Activated T-cell treated with anti-CD3 and anti-CD28 coated beads for 4 hours (primary cell): ENCODE results near the gene STX11.
"Not testable (repeated sequence)": the region's sequence is repeated elsewhere in the genome, so short reads cannot be mapped to it uniquely, and the experiment has no call there.

Experiments
- DNase-seq: peaks from one replicate; pipeline ENCODE4 v3.0.0-alpha.2; 2020

Gene STX11

DNA sequence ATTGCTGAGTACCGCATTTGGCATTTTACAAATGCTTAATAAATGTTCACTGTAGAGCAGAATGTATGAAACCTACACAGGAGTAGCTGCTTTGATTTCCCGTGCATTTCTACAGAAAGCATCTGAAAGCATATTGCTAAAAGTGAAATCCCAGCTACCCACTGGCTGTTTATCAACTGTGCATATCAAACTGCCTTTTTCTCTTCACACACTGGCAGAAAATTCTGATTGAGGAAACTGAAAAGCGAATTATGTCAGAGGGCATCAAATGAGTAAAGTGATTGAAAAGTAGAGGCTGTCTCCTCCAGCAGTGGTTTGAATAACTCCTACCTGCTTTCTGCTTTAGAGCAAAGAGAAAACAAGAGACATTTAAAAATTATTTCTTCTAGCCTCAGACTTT is 28.0 kb downstream of the STX11 start:
- no peak for DNase-seq

DNA sequence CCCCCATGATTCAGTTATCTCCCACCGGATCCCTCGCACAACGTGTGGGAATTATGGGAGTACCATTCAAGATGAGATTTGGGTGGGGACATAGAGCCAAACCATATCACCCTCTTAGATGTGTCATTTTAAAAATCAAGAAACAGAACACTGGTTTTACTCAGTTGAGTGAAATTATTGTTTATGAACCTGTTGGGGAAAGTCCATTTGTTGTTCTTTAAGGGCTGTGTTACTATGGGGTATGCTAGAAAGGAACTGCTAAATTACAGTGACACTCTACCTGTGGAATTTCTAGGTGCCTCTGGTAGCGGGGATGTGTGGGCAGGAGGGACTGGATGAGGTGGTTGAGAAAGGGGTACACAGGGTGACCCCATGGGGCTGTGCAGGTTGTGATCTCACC is 28.9 kb downstream of the STX11 start:
- DNase-seq, result no peak

DNA sequence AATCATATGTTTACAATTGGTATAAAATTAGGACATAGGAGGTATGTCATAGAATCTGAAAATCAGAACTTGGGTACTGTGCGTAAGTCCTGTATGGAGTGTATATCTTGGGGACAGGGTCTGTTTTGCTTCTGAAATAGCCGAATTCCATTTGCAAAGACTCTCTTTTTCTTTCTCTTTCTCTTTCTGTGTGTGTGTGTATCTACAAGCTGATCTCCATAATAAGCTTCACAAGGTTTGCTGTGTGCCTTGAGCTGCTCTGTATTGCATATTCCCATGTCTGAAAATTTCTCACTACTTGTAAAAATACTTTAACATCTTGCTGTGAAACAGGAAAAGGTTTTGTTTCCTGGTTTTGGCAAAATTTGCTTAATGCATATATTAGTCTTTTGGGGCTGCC is 29.5 kb downstream of the STX11 start:
- DNase-seq, result no peak

DNA sequence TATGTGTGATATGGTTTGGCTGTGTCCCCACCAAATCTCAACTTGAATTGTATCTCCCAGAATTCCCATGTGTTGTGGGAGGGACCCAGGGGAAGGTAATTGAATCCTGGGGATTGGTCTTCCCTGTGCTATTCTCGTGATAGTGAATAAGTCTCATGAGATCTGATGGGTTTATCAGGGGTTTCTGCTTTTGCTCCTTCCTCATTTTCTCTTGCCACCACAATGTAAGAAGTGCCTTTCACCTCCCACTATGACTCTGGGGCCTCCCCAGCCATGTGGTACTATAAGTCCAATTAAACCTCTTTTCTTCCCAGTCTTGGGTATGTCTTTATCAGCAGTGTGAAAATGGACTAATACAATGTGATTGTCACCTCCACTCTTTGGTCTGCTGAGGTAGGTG is 30.0 kb downstream of the STX11 start:
- DNase-seq, result not testable (repeated sequence)

DNA sequence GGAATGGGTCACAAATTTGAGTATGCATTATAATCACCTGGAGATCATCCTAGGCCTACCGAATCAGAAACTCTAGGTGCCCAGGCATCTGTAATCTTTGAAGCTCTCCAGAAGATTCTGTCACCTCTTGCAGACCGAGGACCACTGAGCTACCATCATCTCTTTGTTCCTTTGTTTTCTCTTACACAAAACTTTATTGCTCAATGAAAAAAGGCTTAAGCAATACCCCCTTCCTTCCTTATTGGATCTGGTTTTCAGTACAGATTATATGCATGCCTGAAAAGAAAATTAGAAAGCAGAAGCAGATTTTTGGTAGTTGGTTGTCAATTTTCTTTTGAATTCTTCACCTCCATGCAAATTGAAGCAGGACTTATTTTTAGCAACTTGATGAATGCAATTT is 31.3 kb downstream of the STX11 start:
- DNase-seq, result no peak

DNA sequence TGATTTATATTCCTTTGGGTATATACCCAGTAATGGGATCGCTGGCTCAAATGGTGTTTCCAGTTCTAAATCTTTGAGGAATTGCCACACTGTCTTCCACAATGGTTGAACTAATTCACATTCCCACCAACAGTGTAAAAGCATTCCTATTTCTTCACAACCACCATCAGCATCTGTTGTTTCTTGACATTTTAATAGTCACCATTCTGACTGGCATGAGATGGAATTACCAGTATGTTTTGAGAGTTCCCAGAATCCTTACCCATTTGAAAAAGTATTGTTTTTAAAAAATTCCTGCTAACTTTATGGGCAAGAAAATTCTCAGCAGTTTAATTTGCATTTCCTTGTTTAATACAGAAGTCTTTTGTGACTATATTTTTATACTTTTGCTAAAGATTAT is 33.9 kb downstream of the STX11 start:
- not testable (repeated sequence) for DNase-seq

DNA sequence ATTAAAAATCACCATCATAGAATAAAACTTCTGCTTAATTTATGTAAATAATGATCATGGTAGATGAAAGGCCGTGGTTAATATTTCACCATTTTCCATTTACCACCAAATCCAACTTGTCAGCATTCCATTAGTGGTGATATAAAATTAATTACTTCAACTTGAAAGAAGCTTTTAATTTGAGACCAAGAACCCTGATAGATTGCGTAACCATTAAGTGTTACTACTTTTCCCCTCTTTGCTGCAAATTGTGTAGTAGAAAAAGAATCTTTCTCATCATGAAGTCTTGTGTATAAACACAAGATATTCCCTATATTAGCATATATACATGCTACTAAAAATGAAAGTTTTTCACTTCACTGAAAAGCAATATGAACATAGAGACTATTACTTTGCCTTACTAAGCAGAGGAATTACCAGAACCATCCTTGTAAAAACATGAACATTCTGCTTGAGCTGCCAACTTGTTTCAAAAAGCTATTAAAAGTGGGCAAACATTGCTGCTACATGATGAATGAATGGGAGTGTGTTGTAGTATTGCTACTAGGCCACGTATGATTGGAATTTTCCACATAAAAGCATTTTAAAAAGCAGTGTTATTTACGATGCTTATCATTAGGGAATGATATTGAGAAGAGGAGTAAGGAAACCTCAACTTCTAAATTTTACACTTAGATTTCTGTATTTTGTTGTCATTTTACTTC is 35.0 kb downstream of the STX11 start:
- DNase-seq, result no peak

DNA sequence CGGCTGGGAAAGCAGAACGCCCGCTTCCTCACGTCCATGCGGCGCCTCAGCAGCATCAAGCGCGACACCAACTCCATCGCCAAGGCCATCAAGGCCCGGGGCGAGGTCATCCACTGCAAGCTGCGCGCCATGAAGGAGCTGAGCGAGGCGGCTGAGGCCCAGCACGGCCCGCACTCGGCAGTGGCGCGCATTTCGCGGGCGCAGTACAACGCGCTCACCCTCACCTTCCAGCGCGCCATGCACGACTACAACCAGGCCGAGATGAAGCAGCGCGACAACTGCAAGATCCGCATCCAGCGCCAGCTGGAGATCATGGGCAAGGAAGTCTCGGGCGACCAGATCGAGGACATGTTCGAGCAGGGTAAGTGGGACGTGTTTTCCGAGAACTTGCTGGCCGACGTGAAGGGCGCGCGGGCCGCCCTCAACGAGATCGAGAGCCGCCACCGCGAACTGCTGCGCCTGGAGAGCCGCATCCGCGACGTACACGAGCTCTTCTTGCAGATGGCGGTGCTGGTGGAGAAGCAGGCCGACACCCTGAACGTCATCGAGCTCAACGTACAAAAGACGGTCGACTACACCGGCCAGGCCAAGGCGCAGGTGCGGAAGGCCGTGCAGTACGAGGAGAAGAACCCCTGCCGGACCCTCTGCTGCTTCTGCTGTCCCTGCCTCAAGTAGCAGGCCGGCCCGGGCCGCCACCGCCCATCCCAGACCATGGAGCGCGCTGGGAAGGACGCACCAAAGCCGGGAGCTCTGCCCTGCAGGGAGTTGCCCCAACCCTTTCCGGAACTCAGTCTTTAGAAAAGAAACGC is 36.7 kb downstream of the STX11 start:
- no peak for DNase-seq

DNA sequence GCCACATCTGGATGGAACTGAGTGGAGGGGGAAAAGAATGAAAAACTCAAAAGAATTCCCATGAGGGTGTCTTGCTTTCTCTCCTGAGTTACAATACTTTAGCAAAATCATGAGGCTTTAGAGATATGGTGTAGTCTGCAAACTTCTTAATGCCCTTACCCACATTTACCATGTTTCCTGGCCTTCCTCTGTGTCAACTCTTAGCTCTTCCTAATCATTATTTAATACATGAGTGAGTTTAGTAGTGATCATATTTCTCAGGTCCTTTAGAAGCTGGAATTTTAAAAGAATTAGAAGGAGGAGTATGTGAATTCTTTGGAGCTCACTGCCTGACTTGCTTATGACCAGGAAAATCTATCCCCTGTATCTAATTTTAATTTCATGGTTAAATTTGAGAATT is 39.0 kb downstream of the STX11 start:
- DNase-seq, result no peak

DNA sequence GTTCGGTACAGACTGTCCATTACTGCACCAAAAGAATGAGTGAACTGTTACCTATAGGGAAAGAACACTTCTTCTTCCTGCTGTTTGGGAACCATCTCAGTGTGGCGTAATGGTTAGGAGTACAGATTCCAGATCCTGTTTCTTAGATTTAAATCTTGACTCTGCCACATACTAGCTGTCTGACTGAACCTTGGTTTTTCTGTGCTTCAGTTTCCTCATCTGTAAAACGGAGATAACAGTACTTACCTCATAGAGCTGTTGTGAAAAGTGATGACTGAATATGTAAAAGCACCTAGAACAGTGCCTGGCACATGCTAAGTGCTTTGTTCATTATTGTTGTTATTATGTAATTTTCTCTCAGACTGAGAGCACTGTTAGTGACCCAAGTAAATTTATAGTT is 39.8 kb downstream of the STX11 start:
- no peak for DNase-seq

DNA sequence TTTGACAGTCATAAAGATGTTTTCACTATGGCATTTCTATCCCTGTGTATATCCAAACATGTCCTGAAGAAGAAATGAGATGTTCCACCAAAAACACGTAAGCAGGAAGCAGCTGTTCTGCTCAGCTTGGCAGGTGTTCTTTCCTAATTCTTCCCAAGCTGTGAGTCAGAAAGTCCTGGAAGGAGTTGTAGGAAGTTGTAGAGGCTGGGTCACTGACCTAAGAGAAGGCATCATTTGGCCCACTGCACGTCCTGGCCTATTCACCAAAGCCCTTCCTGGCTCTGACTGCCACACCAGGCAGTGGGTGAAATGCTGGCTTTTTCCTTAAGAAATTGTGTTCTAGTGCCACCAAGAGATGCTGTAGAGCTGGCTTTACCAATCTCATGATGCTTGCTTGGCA is 40.3 kb downstream of the STX11 start:
- DNase-seq, result no peak

DNA sequence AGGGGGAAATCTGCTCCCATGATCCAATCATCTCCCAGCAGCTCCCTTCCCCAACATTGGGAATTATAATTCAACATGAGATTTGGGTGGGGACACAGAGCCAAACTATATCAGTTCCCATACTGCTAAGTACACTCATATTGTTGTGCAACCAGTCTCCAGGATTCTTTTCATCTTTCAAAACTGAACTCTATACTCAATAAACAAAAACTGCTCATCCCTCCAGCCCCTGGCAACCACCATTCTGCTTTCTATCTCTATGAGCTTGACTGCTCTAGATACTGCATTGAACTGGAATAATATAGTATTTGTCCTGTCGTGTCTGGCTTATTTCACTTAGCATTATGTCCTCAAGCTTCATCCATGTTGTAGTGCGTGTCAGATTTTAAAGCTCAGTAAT is 42.9 kb downstream of the STX11 start:
- no peak for DNase-seq

DNA sequence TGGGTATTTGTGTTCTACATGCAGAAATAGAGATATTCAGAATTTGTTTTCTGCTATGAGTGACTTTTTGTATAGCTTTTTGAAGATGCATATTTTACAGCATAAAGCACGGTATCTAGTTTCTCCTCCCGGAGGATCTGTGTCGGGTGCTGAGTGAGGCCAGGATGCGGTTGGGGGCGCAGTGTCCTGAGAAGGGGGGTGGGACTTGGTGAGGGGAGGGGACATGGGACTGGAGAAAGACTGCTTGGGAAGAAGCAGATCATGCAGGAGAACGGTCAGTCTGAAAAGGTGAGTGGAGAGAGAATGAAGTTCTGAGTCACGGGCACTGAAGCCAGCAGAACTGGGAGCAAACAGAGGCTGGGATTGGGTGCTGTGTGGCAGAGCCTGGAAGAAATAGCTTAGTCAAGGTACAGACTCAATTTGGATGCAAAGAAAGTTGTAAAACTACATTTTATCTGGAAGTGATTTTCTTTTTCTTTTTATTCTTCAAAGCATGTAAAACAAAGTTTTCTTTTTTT is 44.0 kb downstream of the STX11 start:
- no peak for DNase-seq

DNA sequence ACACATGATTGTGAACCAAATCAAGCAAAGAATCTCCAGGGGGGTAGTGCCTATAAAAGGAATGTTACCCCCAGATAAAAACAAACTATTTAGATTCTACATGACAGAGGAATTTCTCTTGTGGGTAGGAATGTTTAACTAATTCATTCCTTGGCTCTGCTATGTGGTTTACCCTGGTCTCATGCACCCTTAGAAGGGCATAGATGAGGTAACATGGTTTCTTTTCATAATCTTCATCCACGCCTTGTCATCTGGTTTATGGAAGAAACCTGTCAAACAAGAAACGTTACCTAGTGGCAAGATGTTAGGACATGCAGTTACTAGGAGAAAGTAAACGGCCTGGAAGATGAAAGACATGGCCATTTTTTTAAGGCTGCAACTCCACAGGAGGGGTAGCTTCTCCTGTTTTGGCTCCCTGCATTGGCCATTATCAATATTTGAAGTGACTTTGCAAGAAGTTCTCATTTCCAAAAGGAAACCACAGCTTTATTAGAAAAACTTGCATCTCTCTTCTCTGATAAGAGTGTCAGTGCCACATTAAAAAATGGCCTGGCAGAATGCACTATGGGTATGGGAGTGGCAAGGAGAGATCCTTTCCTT is 45.5 kb downstream of the STX11 start:
- no peak for DNase-seq

DNA sequence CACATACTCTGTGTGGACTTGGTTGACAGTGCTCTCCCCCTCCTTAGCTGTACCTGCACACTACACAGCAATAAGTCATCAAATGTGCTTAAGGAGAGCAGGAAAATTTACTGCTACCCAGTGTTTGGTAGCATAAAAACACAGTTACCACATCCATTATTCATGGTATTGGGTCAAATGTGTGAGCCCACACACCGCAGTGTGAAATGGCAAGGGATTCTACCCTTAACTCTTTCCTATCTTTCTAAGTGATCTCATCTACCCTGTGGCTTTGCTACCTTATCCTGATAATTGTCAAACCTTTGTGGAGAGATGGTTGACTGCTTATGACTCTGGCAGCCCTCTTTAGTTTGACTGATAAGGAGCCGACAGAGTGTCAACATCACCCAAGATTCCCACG is 47.6 kb downstream of the STX11 start:
- no peak for DNase-seq

DNA sequence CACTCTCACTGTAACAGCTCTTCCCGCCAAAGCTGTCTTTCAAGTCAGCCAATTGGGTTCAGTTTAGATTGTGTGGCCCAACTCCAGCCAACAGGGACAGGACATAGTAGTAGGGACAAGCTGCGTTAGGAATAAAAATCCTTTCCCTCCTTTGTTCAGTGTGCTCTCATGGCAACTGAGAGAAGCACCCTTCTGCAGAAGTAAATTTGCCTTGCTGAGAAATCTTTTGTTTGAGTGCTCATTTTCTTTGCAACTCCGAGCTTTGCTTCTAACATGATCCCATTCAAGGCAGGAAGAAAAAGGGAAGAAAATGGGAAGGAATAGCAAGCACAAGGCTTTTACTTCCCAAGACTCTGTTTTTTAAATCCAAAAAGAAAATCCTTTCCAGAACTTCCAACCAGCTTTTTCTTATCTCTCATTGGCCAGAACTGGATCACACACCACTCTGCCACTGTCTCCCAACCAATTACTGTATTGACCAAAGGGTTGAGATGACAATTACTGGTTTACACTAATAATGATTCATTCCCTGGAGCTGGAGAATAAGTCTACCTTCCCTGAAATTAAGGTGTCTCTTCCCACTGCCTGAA is 52.7 kb downstream of the STX11 start:
- no peak for DNase-seq

DNA sequence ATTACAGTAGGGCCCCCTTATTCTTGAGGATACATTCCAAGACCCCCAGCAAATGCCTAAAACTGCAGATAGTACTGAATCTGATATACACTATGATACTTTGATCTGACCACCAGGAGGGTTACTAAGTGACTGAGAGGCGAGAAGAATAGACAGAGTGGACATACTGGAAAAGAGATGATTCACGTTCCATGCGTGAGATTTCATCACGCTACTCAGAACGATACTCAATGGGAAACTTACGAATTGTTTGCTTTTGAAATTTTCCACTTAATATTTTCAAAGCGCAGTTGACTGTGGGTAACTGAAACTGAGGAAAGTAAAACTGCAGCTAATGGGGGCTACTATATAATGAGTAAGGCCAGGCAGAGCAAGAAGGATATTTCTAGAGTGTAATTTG is 60.8 kb downstream of the STX11 start:
- DNase-seq, result no peak

DNA sequence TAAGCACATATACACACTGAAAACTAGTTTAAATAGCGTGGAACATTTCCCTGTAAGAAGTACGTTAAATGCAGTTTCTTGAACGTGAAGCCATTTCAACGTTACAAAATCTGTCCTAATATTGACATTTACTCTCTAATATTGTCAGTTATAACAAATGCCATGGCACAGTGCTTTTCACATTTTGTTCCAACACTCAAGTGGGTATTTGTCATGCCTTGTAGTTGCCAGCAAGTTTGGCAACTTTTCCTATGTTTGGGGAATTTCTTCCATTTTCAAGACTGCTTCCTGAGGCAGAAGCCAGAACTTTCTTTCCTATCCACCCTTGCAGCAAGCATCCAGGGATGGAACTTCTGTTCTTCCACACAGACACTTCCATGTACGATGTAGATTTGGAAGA is 63.0 kb downstream of the STX11 start:
- no peak for DNase-seq

DNA sequence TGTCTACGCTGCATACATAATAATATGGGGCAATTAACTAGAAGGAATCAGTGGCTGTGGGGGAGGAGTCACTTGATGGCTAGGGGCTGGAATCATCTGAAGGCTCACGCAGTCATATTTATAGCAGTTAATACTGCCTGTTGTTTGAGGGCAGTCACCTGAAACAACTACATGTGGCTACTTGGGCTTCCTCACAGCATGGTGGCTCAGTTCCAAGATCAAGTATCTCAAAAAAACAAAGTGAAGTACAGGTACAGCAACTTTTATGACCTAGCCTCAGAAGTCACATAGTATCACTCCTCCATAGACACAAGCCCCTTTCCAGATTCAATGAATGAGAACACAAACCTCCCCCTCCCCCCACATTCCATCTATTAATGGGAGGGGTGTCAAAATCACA is 63.7 kb downstream of the STX11 start:
- no peak for DNase-seq

DNA sequence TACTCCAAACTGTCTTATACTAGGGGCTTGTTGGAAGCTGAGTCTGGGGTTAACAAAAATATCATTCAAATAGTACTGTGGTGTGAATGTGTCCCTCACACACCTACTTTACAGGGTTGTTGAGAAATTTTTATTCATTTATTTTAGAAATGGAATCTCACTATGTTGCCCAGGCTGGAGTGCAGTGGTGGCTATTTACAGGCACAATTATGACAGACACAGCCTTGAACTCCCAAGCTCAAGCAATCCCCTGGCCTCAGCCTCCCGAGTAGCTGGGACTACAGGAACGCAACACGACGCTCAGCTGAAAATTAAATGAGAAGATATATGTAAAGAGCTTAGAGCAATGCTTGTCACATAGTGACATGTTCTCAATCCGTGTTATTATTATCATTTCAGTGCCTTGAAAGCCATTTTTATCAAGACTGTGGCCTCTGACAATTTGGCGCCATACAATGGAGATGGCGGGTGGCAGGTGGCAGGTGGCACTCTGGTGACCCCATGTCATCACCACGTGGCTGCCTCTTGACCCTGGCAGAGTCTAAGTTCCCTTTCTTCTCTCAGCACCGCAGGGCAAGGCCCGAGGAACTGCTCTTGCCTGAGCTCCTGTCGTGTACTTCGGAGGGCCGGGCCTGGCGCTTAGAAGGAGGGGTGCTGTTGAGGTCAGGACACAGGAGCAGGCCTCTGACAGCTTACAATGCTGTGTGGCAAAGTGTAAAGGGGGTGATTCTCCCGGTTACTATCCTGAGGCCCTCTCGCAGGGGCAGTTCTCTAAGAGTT is 64.5 kb downstream of the STX11 start:
- DNase-seq, result no peak

DNA sequence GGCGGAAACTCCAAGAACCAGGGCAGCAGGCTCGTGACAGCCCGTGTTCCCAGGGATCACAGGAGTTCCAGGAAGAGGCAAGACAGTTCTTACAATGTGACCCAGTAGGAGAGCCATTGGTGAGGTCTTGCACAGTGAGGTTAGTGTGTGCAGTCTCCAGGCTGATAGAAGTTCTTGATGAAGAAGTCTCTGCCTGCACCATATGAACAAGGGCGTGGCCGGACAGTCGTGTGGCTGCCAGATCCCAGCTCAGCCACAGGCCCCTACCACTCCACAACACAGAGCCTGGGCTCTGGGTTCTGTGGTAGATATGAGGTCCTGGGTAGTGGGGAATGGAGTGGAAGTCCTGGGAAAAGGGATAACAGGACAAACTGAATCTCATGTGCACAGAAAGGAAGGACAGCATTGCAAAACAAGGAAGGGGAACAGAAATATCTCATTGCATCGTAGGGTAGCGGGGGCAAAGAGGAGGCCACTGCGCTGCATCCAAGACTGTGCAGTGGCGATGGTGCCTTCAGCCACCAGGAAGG is 65.2 kb downstream of the STX11 start:
- DNase-seq, result no peak

DNA sequence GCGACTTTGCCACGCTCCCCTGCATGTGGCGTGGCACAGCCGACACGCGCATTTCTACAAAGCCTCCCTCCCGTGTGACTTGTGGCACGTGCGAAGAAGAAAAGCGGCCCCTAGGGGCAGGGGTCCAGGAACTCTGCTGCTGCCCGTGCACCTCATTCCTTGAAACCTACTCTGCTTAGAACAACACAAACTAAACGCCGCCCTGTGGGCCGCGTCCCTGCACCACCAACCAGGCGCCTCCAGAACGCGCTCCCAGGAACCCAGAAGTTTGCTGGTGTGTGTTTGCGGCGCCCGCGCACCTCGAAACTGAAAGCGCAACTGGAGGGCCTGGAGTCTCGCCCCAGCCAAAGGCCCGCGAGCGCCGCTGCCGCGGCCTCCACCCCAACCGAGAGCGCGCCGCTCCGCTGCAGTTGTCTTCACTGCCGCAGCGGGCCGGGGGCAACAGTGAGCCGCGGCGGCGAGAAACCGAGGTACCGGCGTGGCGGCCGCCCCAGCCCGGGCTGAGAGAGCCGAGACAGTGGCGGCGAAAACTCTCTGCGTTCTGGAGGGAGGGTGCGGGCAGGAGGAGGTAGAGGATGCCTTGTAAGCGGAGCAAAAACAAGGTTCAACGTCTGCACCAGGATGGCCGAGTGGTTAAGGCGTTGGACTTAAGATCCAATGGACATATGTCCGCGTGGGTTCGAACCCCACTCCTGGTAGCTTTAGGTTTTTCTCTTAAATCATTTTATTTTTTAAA is 65.8 kb downstream of the STX11 start:
- DNase-seq, result peak; percentile 88
